ENCODE data around the gene SNRPD2.
A peak's percentile ranks its signal among the peaks of the same experiment; 100 is the strongest.

Gene SNRPD2

GRCh38 chr19:45655073-45655472 is 36.7 kb downstream of the SNRPD2 start:
- DNase-seq, result no peak

- DNase-seq, result peak; percentile 31
These were observed 38.1 kb downstream of the SNRPD2 start for GRCh38 chr19:45653634-45654033.

- no peak for DNase-seq
These were observed 41.0 kb downstream of the SNRPD2 start for GRCh38 chr19:45650722-45651121.

- no peak for DNase-seq
These were observed 45.4 kb downstream of the SNRPD2 start for GRCh38 chr19:45646345-45646698.

- DNase-seq, result peak; percentile 94
These were observed 46.0 kb downstream of the SNRPD2 start for GRCh38 chr19:45645631-45646344.

- DNase-seq, result no peak
These were observed 46.6 kb downstream of the SNRPD2 start for GRCh38 chr19:45645068-45645630.

- no peak for DNase-seq
These were observed 47.6 kb downstream of the SNRPD2 start for GRCh38 chr19:45643927-45644771.

GRCh38 chr19:45643024-45643926 is 48.5 kb downstream of the SNRPD2 start:
- peak; percentile 93 for DNase-seq

GRCh38 chr19:45641274-45642105 is 50.3 kb downstream of the SNRPD2 start:
- DNase-seq, result no peak

GRCh38 chr19:45640849-45641273 is 50.9 kb downstream of the SNRPD2 start:
- no peak for DNase-seq

GRCh38 chr19:45638930-45639729 is 52.6 kb downstream of the SNRPD2 start, which contains the start of gene EML2:
Gene EML2 (minus strand): TSS chr19:45639397. CDS start chr19:45639376, 21 bp downstream.
- DNase-seq, result peak; percentile 52

- DNase-seq, result no peak
These were observed 53.7 kb downstream of the SNRPD2 start for GRCh38 chr19:45637890-45638667.
